HG02840 (cell line): ENCODE measurements around the gene DMRTC2.

ENCODE experiments used
- ATAC-seq: cut with Tn5 transposase; IDR thresholded peaks from one replicate; pipeline ENCODE4 v1.9.1; 2021; ENCODE audit warnings: mild to moderate bottlenecking, moderate library complexity, moderate number of reproducible peaks; ENCODE audit not compliant: unreplicated experiment, low FRiP score

The DMRTC2 gene

DNA sequence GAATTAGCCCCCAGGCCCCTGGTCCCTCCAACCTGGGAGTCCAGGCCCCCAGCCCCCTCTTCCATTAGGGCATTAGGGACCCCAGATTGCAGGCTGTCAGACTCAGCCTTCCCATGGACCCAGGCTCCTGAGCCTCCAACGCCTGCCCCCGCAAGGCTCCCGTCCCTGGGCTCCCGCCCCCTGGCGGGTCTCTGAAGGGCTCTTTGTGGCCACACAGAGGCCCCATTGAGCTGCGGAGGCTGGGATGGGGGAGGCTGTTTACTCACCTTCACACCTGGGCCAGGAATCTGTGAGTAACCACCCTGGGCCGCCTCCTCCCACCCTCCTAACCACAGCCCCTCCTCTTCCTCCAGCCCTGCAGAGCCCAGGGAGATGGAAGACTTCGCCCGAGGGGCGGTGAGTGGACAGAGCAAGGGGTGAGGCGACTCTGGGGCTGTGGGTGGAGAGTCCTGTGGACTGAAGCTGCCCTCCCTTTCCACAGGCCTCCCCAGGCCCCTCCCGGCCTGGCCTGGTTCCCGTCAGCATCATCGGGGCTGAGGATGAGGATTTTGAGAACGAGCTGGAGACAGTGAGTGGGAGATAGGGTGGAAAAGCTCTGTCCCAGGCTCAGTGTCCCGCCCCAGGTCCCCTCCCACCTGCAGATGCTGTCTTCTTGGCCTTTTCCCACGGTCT lies 43.0 kb downstream of the DMRTC2 start:
- no peak for ATAC-seq

DNA sequence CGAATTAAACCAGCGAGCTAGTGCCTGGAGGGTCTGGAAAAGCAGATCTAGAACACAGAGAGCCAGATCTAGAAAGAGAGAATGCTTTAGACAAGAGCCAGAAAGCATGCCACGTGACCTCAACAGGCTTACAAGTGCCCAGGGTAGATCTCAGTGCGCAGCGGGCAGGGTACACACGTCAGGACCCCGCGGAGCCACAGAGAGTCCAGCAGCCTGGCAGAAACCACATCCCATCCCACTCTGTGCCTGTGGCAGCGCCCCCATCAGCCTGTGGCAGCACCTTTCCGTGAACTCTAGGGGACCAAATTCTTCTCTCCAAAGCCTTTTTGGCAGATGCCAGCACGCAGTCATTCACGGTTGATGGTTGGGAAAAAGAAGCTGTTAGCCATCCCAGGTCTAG lies 44.1 kb downstream of the DMRTC2 start:
- ATAC-seq: no peak

GRCh38 chr19:41889896-41890295 lies 45.1 kb downstream of the DMRTC2 start:
- no peak for ATAC-seq

- ATAC-seq: no peak
Observed at GRCh38 chr19:41890936-41891335, 46.1 kb downstream of the DMRTC2 start.

DNA sequence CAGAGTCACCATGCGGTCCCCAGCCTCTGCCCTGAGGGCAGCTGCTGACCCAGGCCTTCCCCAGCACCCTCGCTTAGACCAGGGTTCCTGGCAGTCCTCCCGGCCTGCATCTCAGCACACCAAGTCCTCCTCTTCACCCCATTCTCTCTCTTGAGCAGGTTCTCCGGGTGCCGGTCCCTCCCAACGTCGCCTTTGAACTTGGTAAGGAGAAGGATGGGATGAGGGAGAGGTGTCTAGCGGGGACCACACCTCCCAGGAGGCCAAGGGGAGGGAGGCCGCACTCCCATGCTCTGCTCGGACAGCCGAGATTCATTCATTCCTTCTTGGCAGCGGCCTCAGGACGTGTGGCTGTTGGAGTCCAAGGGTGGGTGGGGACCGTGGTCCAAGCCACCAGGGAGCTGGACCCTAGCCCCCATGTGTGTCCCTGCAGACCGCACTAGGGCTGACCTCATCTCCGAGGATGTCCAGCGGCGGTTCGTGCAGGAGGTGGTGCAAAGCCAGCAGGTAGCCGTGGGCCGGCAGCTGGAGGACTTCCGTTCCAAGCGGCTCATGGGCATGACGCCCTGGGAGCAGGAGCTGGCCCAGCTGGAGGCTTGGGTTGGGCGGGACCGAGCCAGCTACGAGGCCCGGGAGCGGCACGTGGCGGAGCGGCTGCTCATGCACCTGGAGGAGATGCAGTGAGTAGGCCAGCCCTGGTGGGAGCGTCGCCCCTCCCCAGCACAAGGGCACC lies 47.5 kb downstream of the DMRTC2 start:
- no peak for ATAC-seq

DNA sequence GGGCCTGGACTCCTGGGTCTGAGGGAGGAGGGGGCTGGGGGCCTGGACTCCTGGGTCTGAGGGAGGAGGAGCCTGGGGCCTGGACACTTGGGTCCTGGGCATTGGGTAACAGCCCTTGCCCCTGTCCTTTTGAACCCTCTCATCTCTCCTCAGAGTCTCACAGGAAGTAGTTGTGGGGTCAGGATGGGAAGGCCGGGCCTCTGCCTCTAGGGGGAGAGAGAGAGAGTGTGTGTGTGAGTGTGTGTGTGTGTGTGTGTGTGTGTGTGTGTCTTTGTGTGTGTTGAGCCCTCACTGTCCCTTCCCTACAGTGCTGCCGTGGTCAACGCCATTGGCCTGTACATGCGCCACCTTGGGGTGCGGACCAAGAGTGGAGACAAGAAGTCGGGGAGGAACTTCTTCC lies 49.1 kb downstream of the DMRTC2 start:
- no peak for ATAC-seq

- ATAC-seq: no peak
Observed at GRCh38 chr19:41894350-41894749, 49.5 kb downstream of the DMRTC2 start.

GRCh38 chr19:41895745-41896580 lies 51.1 kb downstream of the DMRTC2 start:
- ATAC-seq: no peak

DNA sequence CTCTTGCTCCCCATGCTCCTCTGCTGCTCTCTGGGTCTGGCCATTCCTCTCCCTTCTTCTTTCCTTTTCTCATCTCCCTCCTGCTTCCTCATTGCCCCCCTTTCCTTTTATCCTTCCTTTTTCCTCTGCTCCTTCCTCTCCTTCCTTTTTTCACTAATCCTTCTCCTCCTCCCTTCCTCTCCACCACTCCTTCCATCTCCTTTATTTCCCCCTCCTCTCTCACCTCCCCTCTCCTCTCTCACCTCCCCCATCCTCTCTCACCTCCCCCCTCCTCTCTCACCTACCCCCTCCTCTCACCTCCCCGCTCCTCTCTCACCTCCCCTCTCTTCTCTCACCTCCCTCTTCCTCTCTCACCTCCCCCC lies 51.7 kb downstream of the DMRTC2 start:
- ATAC-seq: no peak

GRCh38 chr19:41897181-41897580 lies 52.3 kb downstream of the DMRTC2 start:
- no peak for ATAC-seq

DNA sequence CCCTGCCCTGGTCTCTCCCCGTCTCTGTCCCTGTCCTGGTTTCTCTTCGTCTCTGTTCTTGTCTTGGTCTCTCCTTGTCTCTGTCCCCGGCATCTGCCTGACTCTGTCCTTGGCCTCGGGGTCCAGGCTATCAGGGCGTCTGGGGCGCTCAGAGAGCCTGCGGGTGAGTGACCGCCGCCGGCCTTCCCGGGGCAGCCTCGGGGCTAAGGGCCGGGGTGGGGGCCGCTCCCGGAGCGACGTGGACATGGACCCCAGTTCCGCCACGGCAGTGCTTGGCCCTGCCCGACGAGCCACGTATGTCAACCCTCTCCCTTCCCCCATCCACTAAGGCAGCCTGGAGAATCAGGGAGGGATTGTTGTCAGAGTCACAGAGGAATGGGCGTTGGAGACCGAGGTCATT lies 53.0 kb downstream of the DMRTC2 start:
- ATAC-seq: no peak

GRCh38 chr19:41898235-41898634 lies 53.4 kb downstream of the DMRTC2 start:
- no peak for ATAC-seq
